Uterus (tissue), 4 donors: ENCODE measurements around the gene CIP2A. TPM values are rescaled to one million over a fixed set of nuclear protein-coding genes. Genes with fewer than 3 reads are reported as not detected.

Source experiments
- DNase-seq, 2 donors: peaks; one replicate each; pipeline ENCODE4 v3.0.0-alpha.2; 2019 to 2020
- H3K27ac ChIP-seq, 2 donors: fragments of 200-600 bp; sonication (generic); 1 replicate in 1 of 2; 2 replicates in 1 of 2; pipeline ENCODE4 v1.5.1; 2016 to 2018
- H3K27me3 ChIP-seq, 2 donors: fragments of 200-600 bp; sonication (generic); one replicate each; pipeline ENCODE4 v1.5.1; 2018 to 2019; ENCODE audit warnings: control low read depth in 1 of 2
- H3K36me3 ChIP-seq, 2 donors: fragments of 200-600 bp; sonication (generic); one replicate each; pipeline ENCODE4 v1.5.1; 2019; ENCODE audit warnings: control low read depth in 1 of 2
- H3K4me1 ChIP-seq, 2 donors: fragments of 200-600 bp; sonication (generic); one replicate each; pipeline ENCODE4 v1.5.1; 2018 to 2019; ENCODE audit warnings: control low read depth in 1 of 2
- H3K4me3 ChIP-seq, 2 donors: fragments of 200-600 bp; sonication (generic); 1 replicate in 1 of 2; 2 replicates in 1 of 2; pipeline ENCODE4 v1.5.1; 2018 to 2019; ENCODE audit warnings: mild to moderate bottlenecking in 1 of 2
- H3K9me3 ChIP-seq, 2 donors: fragments of 200-600 bp; sonication (generic); one replicate each; pipeline ENCODE4 v1.5.1; 2019; ENCODE audit warnings: control low read depth in 1 of 2
- CTCF ChIP-seq, 4 experiments: fragments of 200-600 bp in 2 of 4; fragments of 450-650 bp in 2 of 4; sonication (generic) in 2 of 4; IDR thresholded peaks; one replicate each; pipeline ENCODE4 v1.5.1; 2016 to 2019; ENCODE audit warnings: antibody characterized with exemption in 4 of 4, mild to moderate bottlenecking in 2 of 4, moderate library complexity in 1 of 4
- POLR2A ChIP-seq, 2 donors: fragments of 450-650 bp; IDR thresholded peaks; one replicate each; pipeline ENCODE4 v1.6.1; 2016; ENCODE audit warnings: antibody characterized with exemption in 2 of 2, mild to moderate bottlenecking in 1 of 2, moderate library complexity in 1 of 2
- intact Hi-C: fragments of 100-400 bp; cut with DNase I; formaldehyde crosslinking; loops from one replicate; pipeline ENCODE4 v1.15.1; 2023; ENCODE audit warnings: low total_unique reads
- total RNA-seq, 4 donors: library from RNA; depleted of rRNA in 3 of 4; stranded (reverse); fragments of >200 nt in 3 of 4; gene quantifications; one replicate each; pipeline versions ENCODE4 v1.1.0 to v1.2.4, GENCODE V29; 2014 to 2023
- donor health status: DM: yes; HTN: yes; CAD: no.

Gene CIP2A
- total RNA-seq, 4 donors from 2014 or later = 3.3 to 31.5 (median 8.2) TPM; not detected in 1

GRCh38 chr3:108518895-108519294, 70.3 kb downstream of the CIP2A start:
- H3K27ac ChIP-seq = no peak overlapping the region
- intact Hi-C loops = no loop called here
- no peak overlapping the region for H3K4me3 ChIP-seq
- no peaks in the 10 kb centered on the region for H3K9me3 ChIP-seq
- no peaks in the 10 kb centered on the region for H3K4me1 ChIP-seq
- no peaks in the 10 kb centered on the region for H3K27me3 ChIP-seq
- no peak for DNase-seq
- no peaks in the 10 kb centered on the region for H3K36me3 ChIP-seq
- TF ChIP-seq CTCF (IDR thresholded peaks at IDR 0.05) = no peak

GRCh38 chr3:108516881-108517280, 72.4 kb downstream of the CIP2A start:
- H3K36me3 ChIP-seq = no peaks in the 10 kb centered on the region
- H3K27me3 ChIP-seq = no peaks in the 10 kb centered on the region
- H3K4me1 ChIP-seq = no peaks in the 10 kb centered on the region
- TF ChIP-seq CTCF (IDR thresholded peaks at IDR 0.05) = no peak
- no peak for TF ChIP-seq POLR2A (IDR thresholded peaks at IDR 0.05)
- no peak overlapping the region for H3K27ac ChIP-seq
- H3K4me3 ChIP-seq = no peak overlapping the region
- no peak for DNase-seq
- intact Hi-C loops = no loop called here
- H3K9me3 ChIP-seq = no peaks in the 10 kb centered on the region

- intact Hi-C loops = no loop called here
- Histone ChIP-seq H3K27me3 (no peaks in the 10 kb centered on the region), H3K27ac (no peak overlapping the region), H3K4me3 (no peak overlapping the region), H3K9me3 (no peaks in the 10 kb centered on the region), H3K4me1 (no peaks in the 10 kb centered on the region), H3K36me3 (no peaks in the 10 kb centered on the region)
- TF ChIP-seq POLR2A (IDR thresholded peaks at IDR 0.05) (no peak), CTCF (IDR thresholded peaks at IDR 0.05) (no peak)
- DNase-seq = no peak
Observed at GRCh38 chr3:108513961-108514360, 75.3 kb downstream of the CIP2A start.

GRCh38 chr3:108512671-108513070, 76.6 kb downstream of the CIP2A start:
- intact Hi-C loops = no loop called here
- TF ChIP-seq POLR2A (IDR thresholded peaks at IDR 0.05) (no peak), CTCF (IDR thresholded peaks at IDR 0.05) (no peak)
- H3K36me3 ChIP-seq = no peaks in the 10 kb centered on the region

GRCh38 chr3:108511490-108511889, 77.7 kb downstream of the CIP2A start:
- Histone ChIP-seq H3K27ac (no peak overlapping the region), H3K27me3 (no peaks in the 10 kb centered on the region), H3K4me3 (no peak overlapping the region), H3K9me3 (no peaks in the 10 kb centered on the region), H3K36me3 (no peaks in the 10 kb centered on the region), H3K4me1 (no peaks in the 10 kb centered on the region)
- no peak for DNase-seq
- intact Hi-C loops = no loop called here
- no peak for TF ChIP-seq POLR2A (IDR thresholded peaks at IDR 0.05)
- no peak for TF ChIP-seq CTCF (IDR thresholded peaks at IDR 0.05)

More at GRCh38 chr3:108512671-108513070, 76.6 kb downstream of the CIP2A start:
- Histone ChIP-seq H3K27ac (no peak overlapping the region), H3K27me3 (no peaks in the 10 kb centered on the region), H3K9me3 (no peaks in the 10 kb centered on the region), H3K4me1 (no peaks in the 10 kb centered on the region), H3K4me3 (no peak overlapping the region)
- DNase-seq = no peak
